WTC11 (cell line): Measurements from ENCODE around the gene WTAP.

Experiments
- CBFB ChIP-seq: sonication (generic); formaldehyde crosslinking; IDR thresholded peaks from 2 replicates; pipeline ENCODE4 v1.8.1; 2022; ENCODE audit warnings: mild to moderate bottlenecking, low read depth, missing genetic modification reagents
- NR2C2 ChIP-seq: sonication (generic); formaldehyde crosslinking; IDR thresholded peaks from 2 replicates; pipeline ENCODE4 v1.8.0; 2022; ENCODE audit warnings: mild to moderate bottlenecking, missing genetic modification reagents
- ZNF263 ChIP-seq: sonication (generic); formaldehyde crosslinking; IDR thresholded peaks from 2 replicates; pipeline ENCODE4 v1.8.1; 2022; ENCODE audit warnings: low read depth, mild to moderate bottlenecking, moderate library complexity, missing genetic modification reagents
- TF ChIP-seq, protein P1 (sequence below): fragments of 200-600 bp; IDR thresholded peaks from 2 replicates; pipeline ENCODE4 v1.8.0; 2022; ENCODE audit warnings: antibody characterized with exemption
- TF ChIP-seq, protein P2 (sequence below): sonication (generic); formaldehyde crosslinking; IDR thresholded peaks from 2 replicates; pipeline ENCODE4 v1.8.0; 2022; ENCODE audit warnings: mild to moderate bottlenecking, missing genetic modification reagents

GRCh38 chr6:159723259-159723658 lies 4.0 kb upstream of the WTAP start:
- TF ChIP-seq CBFB (no peak), NR2C2 (no peak), ZNF263 (CRISPR knock-in tag) (no peak)
- TF ChIP-seq, protein P1, sequence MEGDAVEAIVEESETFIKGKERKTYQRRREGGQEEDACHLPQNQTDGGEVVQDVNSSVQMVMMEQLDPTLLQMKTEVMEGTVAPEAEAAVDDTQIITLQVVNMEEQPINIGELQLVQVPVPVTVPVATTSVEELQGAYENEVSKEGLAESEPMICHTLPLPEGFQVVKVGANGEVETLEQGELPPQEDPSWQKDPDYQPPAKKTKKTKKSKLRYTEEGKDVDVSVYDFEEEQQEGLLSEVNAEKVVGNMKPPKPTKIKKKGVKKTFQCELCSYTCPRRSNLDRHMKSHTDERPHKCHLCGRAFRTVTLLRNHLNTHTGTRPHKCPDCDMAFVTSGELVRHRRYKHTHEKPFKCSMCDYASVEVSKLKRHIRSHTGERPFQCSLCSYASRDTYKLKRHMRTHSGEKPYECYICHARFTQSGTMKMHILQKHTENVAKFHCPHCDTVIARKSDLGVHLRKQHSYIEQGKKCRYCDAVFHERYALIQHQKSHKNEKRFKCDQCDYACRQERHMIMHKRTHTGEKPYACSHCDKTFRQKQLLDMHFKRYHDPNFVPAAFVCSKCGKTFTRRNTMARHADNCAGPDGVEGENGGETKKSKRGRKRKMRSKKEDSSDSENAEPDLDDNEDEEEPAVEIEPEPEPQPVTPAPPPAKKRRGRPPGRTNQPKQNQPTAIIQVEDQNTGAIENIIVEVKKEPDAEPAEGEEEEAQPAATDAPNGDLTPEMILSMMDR = no peak
- TF ChIP-seq, protein P2, sequence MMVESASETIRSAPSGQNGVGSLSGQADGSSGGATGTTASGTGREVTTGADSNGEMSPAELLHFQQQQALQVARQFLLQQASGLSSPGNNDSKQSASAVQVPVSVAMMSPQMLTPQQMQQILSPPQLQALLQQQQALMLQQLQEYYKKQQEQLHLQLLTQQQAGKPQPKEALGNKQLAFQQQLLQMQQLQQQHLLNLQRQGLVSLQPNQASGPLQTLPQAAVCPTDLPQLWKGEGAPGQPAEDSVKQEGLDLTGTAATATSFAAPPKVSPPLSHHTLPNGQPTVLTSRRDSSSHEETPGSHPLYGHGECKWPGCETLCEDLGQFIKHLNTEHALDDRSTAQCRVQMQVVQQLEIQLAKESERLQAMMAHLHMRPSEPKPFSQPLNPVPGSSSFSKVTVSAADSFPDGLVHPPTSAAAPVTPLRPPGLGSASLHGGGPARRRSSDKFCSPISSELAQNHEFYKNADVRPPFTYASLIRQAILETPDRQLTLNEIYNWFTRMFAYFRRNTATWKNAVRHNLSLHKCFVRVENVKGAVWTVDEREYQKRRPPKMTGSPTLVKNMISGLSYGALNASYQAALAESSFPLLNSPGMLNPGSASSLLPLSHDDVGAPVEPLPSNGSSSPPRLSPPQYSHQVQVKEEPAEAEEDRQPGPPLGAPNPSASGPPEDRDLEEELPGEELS (CRISPR knock-in tag) = no peak
